Fibroblast of villous mesenchyme (primary cell): ENCODE measurements around the gene SORBS1. TPM values are rescaled to one million over a fixed set of nuclear protein-coding genes. Genes with fewer than 3 reads are reported as not detected.

Experiments
- DNase-seq: peaks from one replicate; pipeline ENCODE4 v3.0.0-alpha.2; 2010; ENCODE audit warnings: low read depth
- H3K4me3 ChIP-seq: 2 replicates; pipeline ENCODE4 v1.5.1; 2011; ENCODE audit warnings: low read depth, mild to moderate bottlenecking, low read length
- total RNA-seq: library from RNA; depleted of rRNA; stranded (reverse); fragments of >200 nt; gene quantifications from 2 replicates; pipeline ENCODE4 v1.2.3, GENCODE V29; 2012
- TF ChIP-seq, protein P1 (sequence below): IDR thresholded peaks from 2 replicates; pipeline ENCODE4 v1.5.1; 2012; ENCODE audit warnings: low read depth, mild to moderate bottlenecking, low read length; ENCODE audit not compliant: insufficient read depth

SORBS1 gene
- total RNA-seq, 1 donor = 8.2 TPM

DNA sequence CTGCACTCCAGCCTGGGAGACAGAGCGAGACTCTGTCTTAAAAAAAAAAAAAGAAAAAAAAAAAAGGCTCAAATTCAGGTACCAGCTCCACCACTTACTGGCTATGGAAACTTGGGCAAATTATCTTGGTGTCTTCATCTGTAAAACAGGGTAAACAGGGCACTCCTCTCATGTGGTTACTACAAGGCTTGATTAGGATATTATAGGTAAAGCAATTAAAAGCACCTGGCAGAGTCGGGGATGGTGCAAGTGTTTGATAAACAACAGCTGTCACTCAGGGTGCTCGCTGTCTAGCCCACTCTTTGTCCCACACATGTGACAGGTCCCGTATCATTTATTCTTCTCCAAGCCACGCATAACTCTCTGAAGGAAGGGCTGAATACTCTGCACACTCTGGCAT lies 96.9 kb downstream of the SORBS1 start:
- DNase-seq = no peak
- TF ChIP-seq, protein P1, sequence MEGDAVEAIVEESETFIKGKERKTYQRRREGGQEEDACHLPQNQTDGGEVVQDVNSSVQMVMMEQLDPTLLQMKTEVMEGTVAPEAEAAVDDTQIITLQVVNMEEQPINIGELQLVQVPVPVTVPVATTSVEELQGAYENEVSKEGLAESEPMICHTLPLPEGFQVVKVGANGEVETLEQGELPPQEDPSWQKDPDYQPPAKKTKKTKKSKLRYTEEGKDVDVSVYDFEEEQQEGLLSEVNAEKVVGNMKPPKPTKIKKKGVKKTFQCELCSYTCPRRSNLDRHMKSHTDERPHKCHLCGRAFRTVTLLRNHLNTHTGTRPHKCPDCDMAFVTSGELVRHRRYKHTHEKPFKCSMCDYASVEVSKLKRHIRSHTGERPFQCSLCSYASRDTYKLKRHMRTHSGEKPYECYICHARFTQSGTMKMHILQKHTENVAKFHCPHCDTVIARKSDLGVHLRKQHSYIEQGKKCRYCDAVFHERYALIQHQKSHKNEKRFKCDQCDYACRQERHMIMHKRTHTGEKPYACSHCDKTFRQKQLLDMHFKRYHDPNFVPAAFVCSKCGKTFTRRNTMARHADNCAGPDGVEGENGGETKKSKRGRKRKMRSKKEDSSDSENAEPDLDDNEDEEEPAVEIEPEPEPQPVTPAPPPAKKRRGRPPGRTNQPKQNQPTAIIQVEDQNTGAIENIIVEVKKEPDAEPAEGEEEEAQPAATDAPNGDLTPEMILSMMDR = no peak
- no peak overlapping the region for H3K4me3 ChIP-seq

DNA sequence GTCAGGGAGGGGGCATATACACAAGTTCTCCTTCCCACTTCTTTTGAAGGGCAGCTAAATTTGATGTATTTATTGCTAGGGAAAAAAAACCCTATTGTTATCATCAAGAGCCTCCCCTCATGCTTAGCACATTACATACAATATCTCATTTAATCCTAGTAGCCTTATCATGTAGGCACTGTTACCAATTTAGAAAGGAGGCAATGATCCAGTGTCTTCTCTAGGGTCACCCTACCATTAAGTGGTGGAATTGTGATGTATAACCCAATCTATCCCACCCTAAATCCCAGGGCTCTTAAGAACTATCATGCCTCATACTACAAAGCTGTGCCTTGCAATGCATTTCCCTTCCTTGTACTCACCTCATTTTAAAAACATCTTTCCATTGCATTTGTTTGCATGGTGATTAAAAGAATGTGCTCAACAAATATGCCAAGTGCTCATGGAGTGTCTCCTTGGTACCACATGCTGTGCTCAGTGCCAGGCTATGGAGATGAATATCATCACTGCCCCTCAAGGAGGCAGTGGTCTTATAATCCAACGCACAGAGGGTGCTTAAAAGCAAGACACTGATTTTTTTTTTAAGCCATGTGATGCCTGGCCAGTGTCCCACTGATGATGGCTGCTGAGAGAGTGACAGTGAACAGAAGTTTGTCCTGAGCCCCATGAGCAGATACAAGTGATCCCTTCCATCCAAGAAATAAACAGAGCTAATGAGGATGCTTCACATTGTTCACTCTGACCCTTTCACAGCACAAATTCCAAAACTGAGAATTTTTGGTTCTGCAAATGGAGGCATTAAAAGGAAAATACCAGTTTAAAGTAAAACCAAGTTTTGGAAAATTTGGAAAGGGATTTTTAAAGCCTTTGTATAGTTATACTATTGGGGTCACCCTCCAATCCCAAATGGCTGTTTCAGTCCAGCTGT lies 98.2 kb downstream of the SORBS1 start:
- no peak for DNase-seq
- TF ChIP-seq, protein P1 = no peak
- H3K4me3 ChIP-seq = no peak overlapping the region

DNA sequence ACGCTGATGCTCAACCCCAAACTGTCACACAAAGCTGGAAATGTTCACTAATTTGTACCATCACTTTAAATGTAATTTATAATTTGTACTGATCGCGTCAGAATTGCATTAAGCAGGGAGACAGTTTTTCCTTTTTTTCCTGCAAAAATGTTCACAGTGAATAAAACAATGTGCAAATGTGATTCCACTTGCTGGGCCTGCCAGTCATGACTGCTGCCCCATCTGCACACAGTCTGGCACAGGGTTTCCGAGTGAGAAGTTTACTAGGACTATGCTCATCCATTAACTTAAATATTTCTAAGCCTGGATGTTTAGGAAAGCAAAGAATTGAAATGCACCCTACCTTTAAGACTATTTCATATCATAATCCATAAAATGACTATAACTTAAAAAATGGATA lies 99.6 kb downstream of the SORBS1 start:
- TF ChIP-seq, protein P1 = no peak
- no peak for DNase-seq
- no peak overlapping the region for H3K4me3 ChIP-seq

DNA sequence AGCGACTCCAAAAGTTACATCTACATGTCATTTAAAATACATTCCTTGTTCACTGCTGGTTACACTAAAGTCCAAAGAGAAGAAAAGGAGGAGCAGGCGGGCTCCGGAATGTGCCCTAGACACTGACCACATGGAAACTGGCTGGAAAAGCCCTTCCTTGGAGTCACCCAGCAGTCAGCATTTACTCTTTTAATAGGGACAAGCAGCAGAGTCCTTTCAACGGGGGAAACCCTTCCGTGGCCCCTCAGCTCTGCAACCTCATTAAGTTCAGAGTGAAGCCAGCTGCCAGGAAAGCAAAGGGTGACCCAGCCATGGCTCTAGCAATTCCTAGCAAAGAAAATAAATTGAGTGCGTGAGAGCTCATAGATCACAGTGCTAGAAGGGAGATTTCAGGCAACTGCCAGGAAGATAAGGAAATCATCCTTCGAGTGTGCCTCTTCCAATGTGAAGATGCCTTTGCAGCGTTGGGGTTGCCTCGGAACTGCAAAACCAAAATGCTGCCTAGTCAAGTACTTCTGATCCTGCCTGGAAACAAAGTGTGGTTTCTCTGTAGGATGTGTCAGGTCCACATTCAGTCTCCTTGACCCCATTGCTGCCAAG lies 101.6 kb downstream of the SORBS1 start:
- TF ChIP-seq, protein P1 = no peak
- DNase-seq = no peak
- H3K4me3 ChIP-seq = no peak overlapping the region

DNA sequence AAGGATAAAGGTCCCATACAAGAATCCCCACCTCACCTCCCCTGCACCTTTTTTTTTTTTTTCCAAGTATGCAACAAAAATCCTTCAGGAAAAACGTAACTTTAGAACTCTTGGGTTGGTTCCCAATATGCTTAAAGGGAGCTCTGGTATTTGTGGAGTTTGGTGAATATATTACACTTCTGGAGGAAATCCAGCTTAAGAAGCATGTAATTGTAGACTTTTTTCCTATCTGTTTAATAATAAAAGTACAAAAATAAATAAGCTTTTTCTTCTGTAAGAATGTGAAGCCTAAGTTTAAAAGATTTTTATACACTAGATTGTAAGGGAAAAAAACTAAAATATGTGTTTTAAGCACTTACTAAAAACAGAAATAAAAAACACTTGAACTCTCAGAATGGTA lies 102.3 kb downstream of the SORBS1 start:
- DNase-seq = no peak

DNA sequence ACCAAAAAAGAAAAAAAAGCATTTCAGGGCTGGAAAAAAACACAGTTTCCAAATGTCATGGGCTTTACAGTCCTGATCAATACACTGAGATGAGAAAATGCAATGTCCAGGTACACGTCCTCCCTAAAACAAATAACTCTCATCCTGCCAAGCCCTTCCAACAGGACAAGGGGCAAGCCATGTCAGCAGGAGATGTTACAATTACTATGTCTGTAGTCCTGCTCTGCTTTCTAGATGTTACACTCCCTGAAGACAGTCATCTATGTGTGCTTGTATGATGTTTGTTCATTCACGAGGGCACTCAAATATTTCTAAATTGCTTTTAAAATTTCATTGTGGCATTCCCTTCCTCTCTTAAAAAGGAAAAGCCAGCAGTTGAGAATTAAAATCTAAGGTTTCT lies 103.2 kb downstream of the SORBS1 start:
- TF ChIP-seq, protein P1 = no peak
- H3K4me3 ChIP-seq = no peak overlapping the region
- DNase-seq = no peak

More for the DNA sequence above, 102.3 kb downstream of the SORBS1 start:
- TF ChIP-seq, protein P1 = no peak
- no peak overlapping the region for H3K4me3 ChIP-seq
